GM19452 (cell line): ENCODE measurements around the gene PRTN3.

Experiments used
- ATAC-seq: cut with Tn5 transposase; IDR thresholded peaks from one replicate; pipeline ENCODE4 v1.9.1; 2021; ENCODE audit not compliant: unreplicated experiment

Gene PRTN3, protein sequence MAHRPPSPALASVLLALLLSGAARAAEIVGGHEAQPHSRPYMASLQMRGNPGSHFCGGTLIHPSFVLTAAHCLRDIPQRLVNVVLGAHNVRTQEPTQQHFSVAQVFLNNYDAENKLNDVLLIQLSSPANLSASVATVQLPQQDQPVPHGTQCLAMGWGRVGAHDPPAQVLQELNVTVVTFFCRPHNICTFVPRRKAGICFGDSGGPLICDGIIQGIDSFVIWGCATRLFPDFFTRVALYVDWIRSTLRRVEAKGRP

DNA sequence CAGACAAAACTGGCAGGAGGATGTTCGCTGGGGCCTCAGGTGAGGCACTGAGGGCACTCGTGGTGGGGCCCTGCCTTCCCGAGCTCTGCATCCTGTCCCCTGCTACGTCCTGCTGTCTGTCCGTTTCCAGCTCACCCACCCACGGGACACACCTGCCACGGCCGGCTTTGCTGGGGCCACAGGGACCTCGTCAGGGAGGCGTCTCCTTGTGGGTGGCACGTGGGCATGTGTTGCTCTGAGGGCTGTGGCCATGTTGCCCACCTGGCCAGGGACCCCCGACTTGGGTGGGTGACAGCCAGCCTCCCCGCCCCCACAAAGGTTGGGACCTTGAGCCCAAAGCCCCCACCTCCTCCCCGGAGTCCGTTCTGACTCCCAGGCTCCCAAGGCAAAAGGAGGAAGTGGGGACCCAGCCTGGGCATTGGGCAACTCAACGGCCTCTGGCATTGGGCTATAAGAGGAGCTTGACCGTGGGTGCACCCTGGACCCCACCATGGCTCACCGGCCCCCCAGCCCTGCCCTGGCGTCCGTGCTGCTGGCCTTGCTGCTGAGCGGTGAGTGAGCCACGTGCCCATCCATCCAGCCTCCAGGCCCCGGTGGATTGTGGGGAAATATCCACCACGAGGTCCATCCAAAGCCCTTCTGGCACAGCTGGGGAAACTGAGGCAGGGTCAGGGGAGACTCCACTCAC lies at the start of gene PRTN3:
PRTN3 (plus strand) TSS at position 481 of the 688 bp plus-strand sequence; CDS start at position 491, 10 bp downstream.
- ATAC-seq = no peak

DNA sequence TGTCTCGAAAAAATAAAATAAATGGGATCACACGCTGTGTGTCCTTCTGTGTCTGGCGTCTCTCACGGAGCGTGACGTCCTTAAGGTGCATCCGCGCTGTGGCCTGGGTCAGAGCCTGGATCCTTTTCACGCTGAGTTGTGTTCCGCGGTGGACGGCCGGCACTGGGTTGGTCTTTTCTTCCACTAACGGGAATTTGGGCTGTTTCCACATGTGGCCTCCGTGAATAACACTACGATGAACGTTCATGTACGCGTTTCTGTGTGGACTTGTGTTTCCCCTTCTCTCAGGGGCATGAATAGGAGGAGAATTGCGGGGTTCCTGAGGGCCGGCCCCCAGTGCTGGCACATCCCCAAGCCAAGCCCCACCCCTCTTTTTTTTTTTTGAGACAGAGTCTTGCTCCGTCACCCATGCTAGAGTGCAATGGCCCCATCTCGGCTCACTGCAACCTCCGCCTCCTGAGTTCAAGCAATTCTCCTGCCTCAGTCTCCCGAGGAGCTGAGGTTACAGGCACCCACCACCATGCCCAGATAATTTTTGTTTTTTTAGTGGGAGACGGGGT lies 49.7 kb upstream of the PRTN3 start:
- no peak for ATAC-seq

DNA sequence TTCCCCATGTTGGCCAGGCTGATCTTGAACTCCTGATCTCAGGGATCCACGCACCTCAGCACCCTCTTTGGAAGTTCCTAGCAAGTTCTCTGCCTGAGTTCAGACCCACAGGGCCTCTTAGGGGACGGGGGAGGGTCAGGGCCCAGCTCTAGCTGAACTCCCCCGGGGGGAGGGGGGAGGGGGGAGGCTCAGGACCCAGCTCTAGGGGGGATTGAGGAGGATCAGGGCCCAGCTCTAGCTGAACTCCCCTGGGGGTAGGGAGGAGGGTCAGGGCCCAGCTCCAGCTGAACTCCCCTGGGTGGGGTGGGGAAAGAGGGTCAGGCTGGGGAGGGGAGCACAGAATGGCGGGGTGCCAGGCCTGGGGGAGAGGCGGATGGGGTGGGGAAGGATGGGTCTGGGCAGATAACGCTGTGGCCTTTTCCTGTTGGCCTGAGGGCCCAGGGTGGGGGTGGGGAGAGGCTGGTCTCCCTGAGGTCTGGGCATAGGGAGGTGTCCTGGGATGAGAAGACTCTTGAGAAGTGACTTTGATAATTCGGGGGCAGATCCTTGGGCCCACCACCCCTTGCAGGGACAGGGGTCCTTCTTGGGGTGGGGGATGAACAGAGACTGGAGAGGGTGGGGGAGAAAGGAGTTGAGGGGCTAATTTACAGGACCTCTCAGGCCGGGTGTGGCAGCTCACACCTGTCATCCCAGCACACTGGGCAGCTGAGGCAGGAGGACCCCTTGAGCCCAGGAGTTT lies 49.1 kb upstream of the PRTN3 start:
- no peak for ATAC-seq

DNA sequence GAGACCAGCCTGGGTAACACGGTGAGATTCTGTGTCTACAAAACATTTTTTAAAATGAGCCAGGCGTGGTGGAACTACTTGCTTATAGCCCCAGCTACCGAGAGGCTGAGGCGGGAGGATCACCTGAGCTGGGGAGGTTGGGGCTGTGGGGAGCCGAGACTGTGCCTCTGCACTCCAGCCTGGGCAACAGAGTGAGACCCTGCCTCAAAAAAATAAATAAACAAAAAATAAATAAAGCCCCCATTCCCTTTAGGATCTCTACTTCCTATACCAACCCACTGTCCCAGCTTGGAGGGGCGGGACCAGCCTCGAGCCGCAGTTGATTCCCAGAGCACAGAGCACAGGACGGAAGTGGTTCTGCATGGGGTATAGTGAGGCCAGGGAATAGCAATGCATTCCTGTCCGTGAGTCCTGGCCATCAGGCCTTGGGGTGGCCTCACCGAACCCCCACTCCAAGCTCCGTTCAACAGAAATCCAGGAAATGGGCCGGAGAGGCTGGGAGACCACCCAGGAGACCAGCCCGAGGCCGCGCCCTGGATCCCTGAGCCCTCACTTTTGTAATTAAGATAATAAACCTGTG lies 48.4 kb upstream of the PRTN3 start:
- ATAC-seq = no peak

DNA sequence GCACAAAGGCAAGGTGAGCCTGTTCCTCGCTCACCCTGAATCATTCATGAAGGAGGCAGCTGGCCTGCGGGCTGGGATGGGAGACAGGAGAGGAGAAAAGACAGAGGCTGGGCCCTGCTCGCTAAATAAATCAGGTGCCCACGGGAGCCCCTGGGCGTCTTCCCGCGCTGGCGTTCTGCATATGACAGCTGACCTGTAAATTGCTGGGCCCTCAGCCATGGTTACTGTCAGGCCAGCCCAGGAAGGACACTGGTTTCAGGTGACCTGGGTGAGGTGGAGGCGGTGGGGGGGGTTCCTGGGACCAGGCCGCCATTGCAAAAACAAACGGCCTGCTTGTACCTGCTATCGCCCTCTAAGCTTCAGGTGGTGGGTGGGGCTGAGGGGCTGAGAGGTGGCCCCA lies 47.0 kb upstream of the PRTN3 start:
- no peak for ATAC-seq

DNA sequence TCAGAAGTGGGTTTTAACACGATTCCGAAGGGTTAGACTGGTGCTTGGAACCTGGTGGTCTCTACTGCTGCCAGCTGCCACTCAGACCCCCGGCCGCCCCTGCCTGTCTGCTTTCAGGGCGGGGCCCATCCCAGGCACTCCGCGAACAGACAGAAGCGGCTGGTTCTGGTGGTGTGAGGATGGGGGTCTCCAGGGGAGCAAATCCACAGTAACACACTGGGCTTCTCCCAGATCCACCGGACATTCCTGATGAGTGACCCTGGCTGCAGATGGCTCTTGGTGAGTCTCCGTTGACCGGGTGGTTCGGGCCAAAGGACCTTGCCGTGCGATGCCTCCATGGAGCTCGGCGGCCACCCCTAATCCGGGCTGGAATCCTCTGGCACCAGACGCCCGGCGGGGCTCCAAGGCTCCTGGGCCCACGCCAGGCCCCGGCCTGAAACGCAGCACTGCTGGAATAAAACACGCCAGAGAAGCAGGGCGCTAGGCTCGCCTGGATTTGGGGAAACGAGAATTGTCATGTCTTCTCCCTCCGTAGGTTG lies 45.7 kb upstream of the PRTN3 start:
- ATAC-seq = no peak

DNA sequence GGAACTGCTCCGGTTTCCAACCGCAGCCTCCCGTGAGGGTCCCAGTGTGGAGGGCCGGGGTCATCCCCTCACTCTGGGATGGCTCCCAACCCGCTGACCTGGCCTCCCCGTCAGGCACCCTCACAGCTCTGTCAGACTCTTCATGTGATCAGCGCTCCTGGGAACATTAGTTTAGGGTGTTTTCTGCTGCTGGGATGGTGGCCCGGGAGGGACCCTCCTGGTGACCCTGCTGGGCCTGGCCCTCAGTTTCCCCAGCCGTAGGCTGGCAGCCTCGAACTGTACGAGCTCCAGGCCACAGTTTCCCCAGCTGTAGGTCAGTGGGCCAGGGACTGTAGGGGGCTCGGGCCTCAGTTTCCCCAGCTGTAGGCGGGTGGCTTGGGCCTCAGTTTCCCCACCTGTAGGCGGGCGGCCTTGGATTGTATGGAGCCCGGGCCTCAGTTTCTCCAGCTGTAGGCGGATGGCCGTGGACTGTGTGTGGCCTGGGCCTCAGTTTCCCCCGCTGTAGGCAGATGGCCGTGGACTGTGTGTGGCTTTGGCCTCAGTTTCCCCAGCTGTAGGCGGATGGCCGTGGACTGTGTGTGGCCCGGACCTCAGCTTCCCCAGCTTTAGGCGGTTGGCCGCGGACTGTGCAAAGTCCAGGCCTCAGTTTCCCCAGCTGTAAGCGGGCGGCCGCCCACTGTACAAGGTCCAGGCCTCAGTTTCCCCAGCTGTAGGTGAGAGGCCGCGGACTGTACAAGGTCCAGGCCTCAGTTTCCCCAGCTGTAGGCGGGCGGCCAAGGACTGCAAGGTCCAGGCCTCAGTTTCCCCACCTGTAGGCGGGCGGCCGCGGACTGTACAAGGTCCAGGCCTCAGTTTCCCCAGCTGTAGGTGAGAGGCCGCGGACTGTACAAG lies 44.9 kb upstream of the PRTN3 start:
- no peak for ATAC-seq

DNA sequence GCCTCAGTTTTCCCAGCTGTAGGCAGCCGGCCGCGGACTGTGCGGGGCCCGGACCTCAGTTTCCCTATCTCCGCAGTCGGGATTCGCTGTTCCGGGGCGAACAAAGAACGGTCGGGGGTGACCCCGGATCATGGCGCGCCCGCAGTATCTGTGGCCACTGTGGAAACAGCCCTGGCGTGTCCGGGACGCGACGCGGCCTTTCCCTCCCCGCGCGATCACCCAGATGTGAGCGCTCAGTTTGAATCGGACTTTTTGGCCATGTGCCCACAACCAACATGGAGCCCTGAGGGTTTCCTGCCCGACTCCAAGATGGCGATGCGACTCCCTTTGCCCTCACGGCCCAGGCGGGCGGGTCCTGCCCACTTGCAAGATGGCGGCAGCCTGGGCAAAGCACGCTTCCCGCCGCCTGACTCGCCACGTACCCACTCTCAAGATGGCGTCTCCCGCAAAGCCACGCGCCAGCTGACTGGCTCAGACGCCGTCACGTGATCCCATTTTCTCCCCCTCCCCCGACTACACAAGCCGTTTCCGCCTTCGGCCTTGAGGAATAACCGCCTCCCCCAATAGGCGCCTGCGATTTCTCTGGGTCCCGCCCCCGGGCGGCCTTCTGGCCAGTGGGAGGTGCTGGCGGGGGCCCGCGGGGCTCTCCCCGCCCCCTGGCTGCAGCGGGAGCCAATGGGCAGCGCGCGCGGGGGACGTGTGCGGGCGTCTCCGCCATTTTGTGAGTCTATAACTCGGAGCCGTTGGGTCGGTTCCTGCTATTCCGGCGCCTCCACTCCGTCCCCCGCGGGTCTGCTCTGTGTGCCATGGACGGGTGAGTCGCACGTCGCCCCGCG lies 43.9 kb upstream of the PRTN3 start, which contains the start of gene PTBP1:
PTBP1 (plus strand) TSS at position 761 of the 836 bp plus-strand sequence; CDS start at position 807, 46 bp downstream.
- peak; percentile 75 for ATAC-seq

DNA sequence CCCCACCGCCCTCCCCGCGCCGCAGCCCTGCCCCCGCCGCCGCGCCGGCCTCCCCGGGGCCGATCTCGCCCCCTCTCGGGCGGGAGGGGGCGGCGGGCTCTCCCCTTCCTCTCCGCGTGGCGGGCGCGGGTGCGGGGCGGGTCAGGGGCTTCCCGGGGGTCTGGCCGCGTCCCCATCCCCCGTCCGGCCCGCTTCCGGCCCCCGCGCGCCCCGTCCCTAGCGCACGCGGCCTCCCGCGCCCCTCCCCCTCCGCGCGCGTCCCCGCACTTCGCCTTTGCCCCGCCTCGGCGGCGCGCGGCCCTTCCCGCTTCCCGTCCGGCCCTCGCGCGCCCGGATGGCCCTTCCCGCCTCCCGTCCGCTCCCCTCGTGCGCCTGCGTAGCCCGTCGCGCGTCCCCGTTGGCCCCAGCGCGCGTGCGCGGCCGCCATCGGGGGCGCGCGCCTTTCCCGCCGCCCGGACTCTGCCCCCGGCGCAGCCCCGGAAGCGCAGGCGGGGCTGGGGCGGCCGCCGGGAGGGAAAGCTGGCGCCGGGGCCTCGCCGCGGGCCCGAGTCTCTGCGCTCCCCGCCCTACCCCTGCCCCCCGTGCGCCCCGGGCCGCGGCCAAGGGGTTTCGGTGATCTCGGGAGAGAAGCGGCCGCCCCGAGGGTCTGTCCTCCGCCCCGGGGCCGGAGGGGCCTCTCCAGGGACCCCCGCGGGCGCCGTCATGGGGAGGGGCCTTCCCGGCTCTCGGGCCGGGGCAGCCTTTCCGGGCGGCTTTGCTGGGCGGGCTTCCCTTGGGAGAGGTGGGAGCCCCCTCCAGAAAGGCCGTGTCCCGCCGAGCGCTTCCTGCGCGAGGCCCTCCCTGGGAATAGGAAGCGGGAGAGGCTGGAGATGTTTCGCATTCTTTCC lies 43.0 kb upstream of the PRTN3 start:
- peak; percentile 37 for ATAC-seq

DNA sequence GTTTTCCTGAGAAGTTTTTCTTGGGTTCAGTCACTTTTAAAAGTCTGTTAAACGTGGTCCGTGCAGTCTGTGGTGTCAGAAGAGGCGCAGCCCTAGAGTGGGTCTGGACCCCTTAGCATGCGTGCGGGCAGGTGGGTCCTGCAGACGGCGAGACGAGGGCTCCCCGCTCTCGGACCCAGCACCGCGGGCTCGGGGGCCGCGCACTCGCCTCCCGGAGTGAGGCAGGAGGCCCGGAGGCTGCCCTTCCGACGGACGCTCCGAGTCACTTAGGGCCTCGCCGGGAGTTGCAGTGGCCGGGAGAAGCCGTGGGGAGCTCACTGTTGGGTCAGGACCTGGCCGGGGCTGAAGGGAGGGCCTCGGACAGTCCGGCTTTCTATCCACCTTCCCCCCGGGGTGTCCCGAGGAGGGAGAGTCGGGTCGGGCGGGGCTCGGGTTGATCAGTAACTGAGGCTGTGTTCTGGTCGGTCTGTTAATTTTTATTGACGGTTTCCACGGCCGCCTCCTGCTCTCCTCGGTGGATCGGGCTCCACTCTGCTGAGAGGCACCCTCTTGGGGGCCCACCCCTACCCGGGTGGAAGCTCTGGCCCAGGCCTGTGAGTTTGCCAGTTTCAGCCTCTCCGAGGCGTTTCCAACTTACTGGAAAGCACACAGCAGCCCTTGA lies 42.3 kb upstream of the PRTN3 start:
- ATAC-seq = no peak

DNA sequence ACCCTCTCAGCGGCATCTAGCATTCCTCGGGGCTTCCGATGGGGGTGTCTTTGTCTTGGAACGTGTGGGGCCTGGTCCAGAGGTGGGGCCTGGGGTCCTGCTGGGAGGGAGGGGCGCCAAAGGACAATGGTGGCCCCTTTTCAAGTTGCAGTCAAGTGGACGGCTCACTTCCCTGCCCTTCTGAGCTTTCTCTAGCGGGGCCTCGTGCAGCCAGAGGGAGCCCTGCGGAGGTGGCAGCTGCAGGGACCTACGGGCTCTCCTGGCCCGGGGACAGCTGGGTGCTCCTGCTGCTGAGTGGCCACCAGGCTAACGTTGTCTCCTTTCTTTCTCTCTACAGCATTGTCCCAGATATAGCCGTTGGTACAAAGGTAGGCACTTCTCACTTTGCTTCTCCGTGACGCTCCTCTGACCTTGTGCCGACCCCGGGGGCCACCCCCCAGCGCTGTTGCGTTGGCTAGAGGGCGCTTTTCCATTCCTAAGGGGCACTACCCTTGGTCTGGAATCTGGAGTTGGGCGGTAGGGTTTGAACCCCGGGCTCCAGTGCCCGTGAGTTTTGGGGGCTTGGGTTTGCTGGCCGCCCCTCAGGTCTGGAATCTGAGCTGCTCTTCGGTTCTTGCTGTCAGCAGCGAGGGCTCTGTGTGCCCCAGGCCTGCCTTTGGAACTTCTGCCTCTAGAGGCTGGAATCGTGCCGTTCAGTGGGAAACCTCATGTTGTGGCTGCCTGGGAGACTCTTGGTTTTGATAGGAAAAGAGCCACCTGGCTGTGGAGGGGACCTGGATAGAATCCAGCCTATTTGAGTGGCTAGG lies 41.5 kb upstream of the PRTN3 start:
- no peak for ATAC-seq

DNA sequence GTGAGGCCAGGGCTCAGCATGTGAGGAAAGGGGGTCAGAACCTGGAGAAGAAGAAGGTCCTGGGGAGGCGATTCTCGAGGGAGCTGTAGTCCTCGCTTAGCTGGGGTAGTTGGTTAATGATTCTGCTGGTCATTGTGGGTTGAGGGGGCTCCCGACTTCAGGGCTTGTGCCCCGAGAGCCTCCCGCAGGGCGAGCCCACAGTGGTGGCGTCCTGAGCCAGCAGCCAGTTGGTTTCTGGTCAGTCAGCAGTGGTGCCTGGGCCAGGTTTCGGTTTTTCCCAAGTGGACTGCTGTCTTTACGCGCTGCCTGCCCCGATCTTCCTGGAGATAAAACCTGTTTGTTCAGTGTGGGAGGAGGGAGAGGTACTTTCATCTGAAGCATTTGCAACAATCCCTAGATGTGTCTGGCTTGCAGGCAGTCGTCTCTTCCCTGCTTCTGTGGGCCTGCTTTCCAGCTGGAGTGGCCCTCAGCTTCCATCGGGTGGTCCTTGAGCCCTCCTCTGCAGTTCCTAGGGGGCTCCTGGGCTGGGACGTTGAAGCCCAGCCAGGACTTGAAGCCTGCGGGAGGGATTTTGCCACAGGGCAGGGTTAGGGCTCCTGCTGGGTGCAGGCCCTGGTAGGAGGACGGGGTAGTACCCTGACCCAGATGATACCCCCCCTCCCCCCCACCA lies 40.3 kb upstream of the PRTN3 start:
- ATAC-seq = no peak

DNA sequence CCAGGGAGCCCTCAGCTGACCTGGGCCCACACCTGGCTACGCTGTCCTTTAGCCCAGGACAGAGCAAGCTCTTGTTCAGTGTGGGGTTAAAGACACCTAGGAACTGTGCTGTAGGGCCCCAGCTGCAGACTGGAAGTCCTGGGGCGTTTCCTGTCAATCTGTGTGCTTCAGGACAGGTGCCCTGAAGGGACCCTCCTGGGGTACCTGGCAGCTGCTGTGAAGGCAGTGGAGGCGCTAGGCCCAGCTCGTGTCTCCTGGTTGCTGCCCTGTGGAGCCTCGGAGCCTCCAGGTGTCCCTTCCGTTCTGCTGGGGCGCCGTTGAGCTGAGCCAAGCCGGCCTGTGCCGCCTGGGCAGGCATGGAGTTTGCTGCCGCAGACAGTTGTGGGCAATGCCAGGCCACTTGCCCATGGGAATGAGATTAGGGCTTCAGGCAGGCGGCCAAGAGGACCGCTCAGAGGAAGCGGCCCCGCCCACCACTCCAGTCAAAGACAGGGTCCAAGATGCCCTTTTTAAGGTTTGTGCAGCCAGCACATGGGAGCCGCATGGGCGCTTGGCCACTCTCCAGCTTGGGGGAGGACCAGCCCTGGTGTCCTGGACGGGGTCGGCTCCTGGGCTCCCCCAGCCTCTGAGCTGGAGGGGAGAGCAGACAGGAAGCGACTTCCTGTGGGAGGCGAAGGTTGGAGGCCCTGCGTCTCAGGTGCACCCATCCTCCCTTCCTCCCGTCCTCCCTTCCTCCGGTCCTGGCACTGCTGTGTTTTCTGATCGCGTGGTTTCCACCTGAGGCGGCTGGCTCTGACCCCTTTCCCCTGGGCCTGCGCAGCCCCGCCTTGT lies 39.6 kb upstream of the PRTN3 start:
- ATAC-seq = no peak

DNA sequence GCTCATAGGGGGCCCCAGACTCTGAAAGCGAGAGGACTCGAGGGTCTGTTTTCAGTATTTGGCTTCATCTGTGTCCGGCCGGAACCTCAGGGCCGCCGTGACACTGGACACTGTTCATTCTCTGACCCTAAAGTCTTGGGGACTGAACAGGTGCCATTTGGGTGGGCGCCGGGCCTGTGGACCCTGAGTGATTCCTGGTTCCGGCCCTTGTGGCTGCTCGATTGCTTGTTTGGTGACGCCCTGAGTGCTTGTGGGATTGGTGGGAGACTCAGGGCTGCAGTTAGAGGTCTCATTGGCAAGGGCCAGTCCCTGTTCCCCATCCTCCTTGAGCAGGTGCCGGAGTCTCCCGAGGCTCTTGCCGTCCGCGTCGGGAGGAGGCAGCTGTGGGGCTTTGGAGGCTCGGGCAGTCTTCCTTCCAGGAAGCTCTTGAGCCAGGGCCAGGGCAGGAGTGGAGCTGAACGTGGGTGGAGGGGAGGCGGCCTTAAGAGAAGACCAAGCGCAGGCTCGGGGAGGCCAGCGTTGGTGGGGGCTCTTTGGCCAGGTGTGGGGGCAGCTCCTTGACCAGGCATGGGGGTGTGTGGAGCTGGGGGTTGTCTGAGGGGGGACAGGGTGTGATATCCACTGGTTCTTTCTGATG lies 38.8 kb upstream of the PRTN3 start:
- ATAC-seq = no peak
